ACC112 (cell line): ENCODE measurements around the gene ABCC1.
"Not testable (repeated sequence)": the region's sequence is repeated elsewhere in the genome, so short reads cannot be mapped to it uniquely, and the experiment has no call there.

Experiments
- H2AFZ ChIP-seq: fragments of 200-600 bp; sonication (generic); one replicate; pipeline ENCODE4 v1.6.0; 2017; ENCODE audit warnings: antibody characterized with exemption, low read length; ENCODE audit not compliant: unreplicated experiment
- H3K27ac ChIP-seq: fragments of 200-600 bp; sonication (generic); 2 replicates; pipeline ENCODE4 v1.5.1; 2014; ENCODE audit warnings: low read depth, mild to moderate bottlenecking, antibody characterized with exemption, low read length, moderate library complexity
- H3K27me3 ChIP-seq: fragments of 200-600 bp; sonication (generic); 2 replicates; pipeline ENCODE4 v1.6.1; 2014; ENCODE audit warnings: mild to moderate bottlenecking, antibody characterized with exemption, low read length, moderate library complexity, mixed read lengths; ENCODE audit not compliant: insufficient read depth
- H3K36me3 ChIP-seq: fragments of 200-600 bp; sonication (generic); 2 replicates; pipeline ENCODE4 v1.6.1; 2016; ENCODE audit warnings: mild to moderate bottlenecking, antibody characterized with exemption, low read length, moderate library complexity, mixed read lengths; ENCODE audit not compliant: insufficient read depth
- H3K4me1 ChIP-seq: fragments of 200-600 bp; sonication (generic); one replicate; pipeline ENCODE4 v1.6.1; 2016; ENCODE audit warnings: low read length, mixed read lengths; ENCODE audit not compliant: insufficient read depth, unreplicated experiment, control insufficient read depth
- H3K4me3 ChIP-seq: fragments of 200-600 bp; sonication (generic); 2 replicates; pipeline ENCODE4 v1.5.1; 2014; ENCODE audit warnings: mild to moderate bottlenecking, low read depth, low read length
- H3K79me2 ChIP-seq: fragments of 200-600 bp; sonication (generic); one replicate; pipeline ENCODE4 v1.6.0; 2016; ENCODE audit warnings: low read length; ENCODE audit not compliant: control insufficient read depth, unreplicated experiment, insufficient read depth

ABCC1 gene

DNA sequence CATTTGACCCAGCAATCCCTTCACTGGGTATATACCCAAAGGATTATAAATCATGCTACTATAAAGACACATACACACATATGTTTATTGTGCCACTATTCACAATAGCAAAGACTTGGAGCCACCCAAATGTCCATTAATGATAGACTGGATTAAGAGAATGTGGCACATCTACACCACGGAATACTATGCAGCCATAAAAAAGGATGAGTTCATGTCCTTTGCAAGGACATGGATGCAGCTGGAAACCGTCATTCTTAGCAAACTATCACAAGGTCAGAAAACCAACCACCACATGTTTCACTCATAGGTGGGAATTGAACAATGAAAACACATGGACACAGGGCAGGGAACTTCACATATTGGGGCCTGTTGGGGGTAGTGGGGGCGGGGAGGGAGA is 31.1 kb upstream of the ABCC1 start:
- not testable (repeated sequence) for H3K4me3 ChIP-seq, H3K27ac ChIP-seq, H2AFZ ChIP-seq, H3K79me2 ChIP-seq, H3K27me3 ChIP-seq, H3K36me3 ChIP-seq
- H3K4me1 ChIP-seq = peaks cover 11% of the 10 kb centered on the region

DNA sequence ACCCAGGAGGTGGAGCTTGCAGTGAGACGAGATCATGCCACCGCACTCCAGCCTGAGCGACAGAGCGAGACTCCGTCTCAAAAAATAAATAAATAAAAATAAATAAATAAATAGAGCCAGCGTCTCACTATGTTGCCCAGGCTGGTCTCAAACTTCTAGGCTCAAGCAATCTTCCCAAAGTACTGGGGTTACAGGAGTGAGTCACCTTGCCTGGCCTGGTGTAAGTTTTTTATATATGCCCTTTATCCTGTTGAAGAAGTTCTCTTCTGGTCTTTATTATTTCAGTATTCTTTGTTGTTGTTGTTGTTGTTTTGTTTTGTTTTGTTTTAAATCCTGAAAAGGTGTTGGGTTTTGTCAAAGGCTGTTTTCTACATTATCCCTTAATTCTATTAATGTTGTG is 30.1 kb upstream of the ABCC1 start:
- H3K36me3 ChIP-seq = no peaks in the 10 kb centered on the region
- no peaks in the 10 kb centered on the region for H3K27me3 ChIP-seq
- H3K4me1 ChIP-seq = peaks cover 11% of the 10 kb centered on the region
- H2AFZ ChIP-seq = no peak overlapping the region
- no peak overlapping the region for H3K4me3 ChIP-seq
- no peak overlapping the region for H3K27ac ChIP-seq
- H3K79me2 ChIP-seq = no peaks in the 10 kb centered on the region

DNA sequence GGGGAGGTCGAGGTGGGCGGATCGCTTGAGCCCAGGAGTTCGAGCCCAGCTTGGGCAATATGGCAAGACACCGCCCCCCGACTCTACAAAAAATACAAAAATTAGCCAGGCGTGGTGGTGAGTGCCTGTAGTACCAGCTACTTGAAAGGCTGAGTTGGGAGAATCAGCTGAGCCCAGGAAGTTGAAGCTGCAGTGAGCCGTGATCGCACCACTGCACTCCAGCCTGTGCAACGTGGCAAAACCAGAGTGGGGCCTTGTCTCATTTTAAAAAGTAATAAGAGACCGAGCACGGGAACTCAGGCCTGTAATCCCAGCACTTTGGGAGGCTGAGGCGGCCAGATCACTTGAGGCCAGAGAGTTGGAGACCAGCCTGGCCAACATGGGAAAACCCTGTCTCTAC is 24.4 kb upstream of the ABCC1 start:
- H3K27me3 ChIP-seq = no peaks in the 10 kb centered on the region
- no peaks in the 10 kb centered on the region for H3K36me3 ChIP-seq
- no peak overlapping the region for H2AFZ ChIP-seq
- H3K4me1 ChIP-seq = peaks cover 11% of the 10 kb centered on the region
- no peak overlapping the region for H3K27ac ChIP-seq
- H3K79me2 ChIP-seq = no peaks in the 10 kb centered on the region
- no peak overlapping the region for H3K4me3 ChIP-seq

DNA sequence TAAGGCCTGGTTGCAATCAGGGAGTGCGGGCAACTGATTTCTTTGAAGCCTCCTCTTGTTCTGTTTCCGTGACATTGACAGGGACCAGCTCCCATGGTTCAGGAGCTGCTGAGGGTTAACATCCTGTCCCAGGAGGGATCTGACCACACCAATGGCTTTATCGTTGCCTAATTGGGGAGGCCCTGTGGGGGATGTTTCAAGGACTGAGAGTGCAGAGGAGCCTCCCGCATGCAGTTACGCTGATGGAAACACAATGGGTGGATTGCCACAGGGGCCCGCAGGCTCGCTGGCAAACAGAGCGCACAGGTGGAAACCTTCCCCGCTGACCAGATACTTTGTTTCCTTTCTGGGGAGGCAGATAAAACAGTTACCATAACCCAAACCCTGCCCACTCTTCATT is 23.8 kb upstream of the ABCC1 start:
- Histone ChIP-seq H3K27me3 (no peaks in the 10 kb centered on the region), H3K4me3 (no peak overlapping the region), H3K4me1 (peaks cover 6% of the 10 kb centered on the region), H3K79me2 (no peaks in the 10 kb centered on the region), H2AFZ (no peak overlapping the region), H3K36me3 (no peaks in the 10 kb centered on the region), H3K27ac (no peak overlapping the region)

DNA sequence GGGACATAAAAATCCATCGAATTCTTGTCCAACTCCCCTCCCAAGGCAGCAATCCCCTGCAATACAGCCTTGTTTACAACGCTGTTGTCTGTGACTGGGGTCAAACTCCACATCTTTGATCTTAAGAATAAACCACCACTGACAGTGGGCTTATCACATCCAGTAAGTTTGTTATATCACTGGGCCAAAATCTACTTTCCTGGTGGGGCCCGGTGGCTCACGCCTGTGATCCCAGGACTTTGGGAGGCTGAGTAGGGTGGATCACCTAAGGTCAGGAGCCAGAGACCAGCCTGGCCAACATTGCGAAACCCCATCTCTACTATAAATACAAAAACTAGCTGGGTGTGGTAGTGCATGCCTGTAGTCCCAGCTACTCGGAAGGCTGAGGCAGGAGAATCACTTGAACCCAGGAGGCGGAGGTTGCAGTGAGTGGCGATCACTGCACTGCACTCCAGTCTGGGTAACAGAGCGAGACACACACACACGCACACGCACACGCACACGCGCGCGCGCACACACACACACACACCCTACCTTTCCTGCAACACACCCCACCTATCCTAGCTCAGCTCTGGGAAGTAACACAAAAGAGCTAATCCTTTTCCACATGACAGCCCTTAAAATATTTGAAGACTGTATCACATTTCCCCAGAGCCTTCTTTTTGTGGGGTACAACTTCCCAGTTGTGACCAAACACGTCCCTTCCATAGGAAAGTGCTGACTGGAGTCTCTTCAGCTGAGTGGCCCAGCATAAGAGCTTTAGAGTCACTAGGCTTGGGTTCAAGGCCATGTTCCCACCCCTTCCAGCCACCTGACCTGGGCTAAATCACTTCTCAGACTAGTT is 20.9 kb upstream of the ABCC1 start:
- no peaks in the 10 kb centered on the region for H3K79me2 ChIP-seq
- H3K4me3 ChIP-seq = no peak overlapping the region
- H3K4me1 ChIP-seq = peaks cover 6% of the 10 kb centered on the region
- no peak overlapping the region for H3K27ac ChIP-seq
- H3K36me3 ChIP-seq = no peaks in the 10 kb centered on the region
- H3K27me3 ChIP-seq = no peaks in the 10 kb centered on the region
- no peak overlapping the region for H2AFZ ChIP-seq

DNA sequence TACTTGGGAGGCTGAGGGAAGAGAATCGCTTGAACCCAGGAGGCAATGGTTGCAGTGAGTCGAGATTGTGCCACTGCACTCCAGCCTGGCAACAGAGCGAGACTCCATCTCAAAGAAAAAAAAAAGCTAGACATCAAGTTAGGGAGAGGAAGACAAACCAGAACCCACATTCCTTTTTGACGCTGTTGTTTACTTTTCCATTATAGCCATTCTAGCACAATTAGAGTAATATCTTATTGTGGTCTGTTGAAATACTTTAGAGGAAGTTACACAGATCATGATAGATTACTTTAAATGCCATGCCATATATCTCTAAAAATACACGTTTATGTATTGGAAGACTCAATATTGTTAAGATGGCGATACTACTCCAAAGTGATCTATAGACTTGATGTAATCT is 16.5 kb upstream of the ABCC1 start:
- Histone ChIP-seq H3K27me3 (no peaks in the 10 kb centered on the region), H3K27ac (no peak overlapping the region), H3K36me3 (no peaks in the 10 kb centered on the region), H2AFZ (no peak overlapping the region), H3K4me1 (peaks cover 6% of the 10 kb centered on the region), H3K79me2 (no peaks in the 10 kb centered on the region), H3K4me3 (no peak overlapping the region)

DNA sequence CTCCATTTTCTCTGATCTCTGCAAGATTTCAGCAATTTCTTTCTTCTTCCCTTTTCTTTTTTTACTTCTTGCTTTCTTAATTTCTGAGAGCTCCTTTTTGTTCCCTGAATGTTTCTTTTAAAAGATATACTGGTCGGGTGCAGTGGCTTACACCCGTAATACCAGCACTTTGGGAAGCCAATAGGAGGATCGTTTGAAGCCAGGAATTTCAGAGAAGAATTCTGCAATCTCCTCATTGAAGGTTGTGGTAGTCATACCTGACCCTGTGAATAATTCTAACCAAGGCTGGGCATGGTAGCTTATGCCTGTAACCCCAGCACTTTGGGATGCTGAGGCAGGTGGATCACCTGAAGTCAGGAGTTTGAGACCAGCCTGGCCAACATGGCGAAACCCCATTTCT is 15.6 kb upstream of the ABCC1 start:
- Histone ChIP-seq H3K27ac (no peak overlapping the region), H3K4me3 (no peak overlapping the region), H3K36me3 (no peaks in the 10 kb centered on the region), H3K4me1 (peaks cover 1% of the 10 kb centered on the region), H3K79me2 (no peaks in the 10 kb centered on the region), H3K27me3 (no peaks in the 10 kb centered on the region), H2AFZ (no peak overlapping the region)

DNA sequence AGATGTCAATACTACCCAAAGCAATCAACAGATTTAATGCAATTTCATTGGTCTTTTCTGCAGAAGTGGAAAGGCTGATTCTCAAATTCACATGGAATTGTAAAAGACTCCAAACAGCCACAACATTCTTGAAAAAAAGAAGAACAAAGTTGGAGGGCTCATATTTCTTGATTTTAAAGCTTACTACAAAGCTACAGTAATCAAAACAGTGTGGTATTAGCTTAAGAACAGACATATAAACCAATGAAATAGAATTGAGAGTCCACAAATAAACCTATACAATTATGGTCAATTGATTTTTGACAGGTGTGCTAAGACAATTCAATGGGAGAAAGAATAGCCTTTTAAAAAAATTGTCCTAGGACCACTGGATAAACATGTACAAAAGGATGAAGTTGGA is 14.4 kb upstream of the ABCC1 start:
- Histone ChIP-seq H3K27ac (no peak overlapping the region), H3K36me3 (no peaks in the 10 kb centered on the region), H3K27me3 (no peaks in the 10 kb centered on the region), H3K4me1 (no peaks in the 10 kb centered on the region), H2AFZ (no peak overlapping the region), H3K4me3 (no peak overlapping the region), H3K79me2 (no peaks in the 10 kb centered on the region)

DNA sequence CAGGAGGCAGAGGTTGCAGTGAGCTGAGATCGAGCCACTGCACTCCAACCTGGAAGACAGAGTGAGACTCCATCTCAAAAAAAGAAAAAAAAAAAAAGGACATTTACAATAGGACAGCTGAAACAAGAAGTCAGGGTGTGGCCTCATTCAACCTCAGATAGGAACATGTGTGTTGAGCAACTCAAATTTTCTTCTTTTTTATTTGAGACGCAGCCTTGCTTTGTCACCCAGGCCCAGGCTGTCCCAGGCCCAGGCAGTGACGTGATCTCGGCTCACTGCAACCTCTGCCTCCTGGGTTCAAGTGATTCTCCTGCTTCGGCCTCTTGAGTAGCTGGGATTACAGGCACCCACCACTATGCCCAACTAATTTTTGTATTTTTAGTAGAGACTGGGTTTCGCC is 12.6 kb upstream of the ABCC1 start:
- not testable (repeated sequence) for H3K27me3 ChIP-seq, H3K4me3 ChIP-seq, H3K36me3 ChIP-seq, H3K4me1 ChIP-seq, H2AFZ ChIP-seq, H3K27ac ChIP-seq, H3K79me2 ChIP-seq

DNA sequence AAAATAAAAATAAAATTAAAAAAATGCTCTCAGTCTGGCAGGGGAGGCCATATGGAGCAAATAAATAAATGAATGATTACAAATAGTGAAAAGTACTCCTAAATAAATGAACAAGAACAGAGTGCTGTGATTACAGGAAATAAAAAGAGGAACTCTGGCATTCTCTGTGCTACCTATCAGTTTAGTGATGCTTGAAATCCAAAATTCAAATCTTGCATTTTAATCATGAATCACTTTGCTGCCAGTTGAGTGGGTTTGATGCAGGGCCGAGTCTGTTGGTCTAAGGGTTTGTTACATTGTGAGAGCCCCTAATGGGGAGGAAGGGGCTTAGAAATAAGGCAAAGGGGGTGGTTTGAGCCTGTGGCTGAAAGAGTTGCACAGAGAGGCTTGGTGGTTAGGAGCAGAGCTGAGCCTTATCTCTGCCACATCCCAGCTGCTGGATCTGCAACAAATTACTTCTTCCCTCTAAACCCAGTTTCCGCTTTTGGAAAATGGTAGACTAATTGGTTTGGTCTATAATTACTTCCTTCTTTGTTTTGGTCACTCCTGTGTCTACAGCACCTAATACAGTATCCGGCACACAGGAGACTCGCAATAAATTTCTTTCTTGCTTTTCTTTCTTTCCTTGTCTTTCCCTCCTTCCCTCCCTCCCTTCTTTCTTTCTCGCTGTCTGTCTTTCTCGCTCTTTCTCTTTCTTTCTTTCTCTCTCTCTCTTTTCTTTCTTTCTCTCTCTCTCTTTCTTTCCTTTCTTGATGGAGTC is 6.3 kb upstream of the ABCC1 start:
- H3K4me3 ChIP-seq = no peak overlapping the region
- no peak overlapping the region for H3K27ac ChIP-seq
- no peaks in the 10 kb centered on the region for H3K36me3 ChIP-seq
- no peak overlapping the region for H2AFZ ChIP-seq
- peaks cover 14% of the 10 kb centered on the region for H3K4me1 ChIP-seq
- H3K79me2 ChIP-seq = no peaks in the 10 kb centered on the region
- no peaks in the 10 kb centered on the region for H3K27me3 ChIP-seq
